T-helper 2 cell treated with Interferon-gamma antibody and Interleukin-4, amounts not matched to agents 5 μg/mL and 100 μg/mL, for 36 hours (primary cell): ENCODE measurements around the gene TRAK1.

Source experiments
- DNase-seq: peaks from one replicate; pipeline ENCODE4 v3.0.0; 2021; ENCODE audit warnings: low spot score
- H3K27ac Mint-ChIP-seq: one replicate; pipeline ENCODE4 v1.8.0; 2021; ENCODE audit warnings: mild to moderate bottlenecking, mixed read lengths
- H3K27me3 Mint-ChIP-seq: one replicate; pipeline ENCODE4 v1.8.0; 2021; ENCODE audit warnings: low read depth, mixed read lengths
- H3K36me3 Mint-ChIP-seq: one replicate; pipeline ENCODE4 v1.8.0; 2021; ENCODE audit warnings: low read depth, mixed read lengths
- H3K4me1 Mint-ChIP-seq: one replicate; pipeline ENCODE4 v1.8.0; 2021; ENCODE audit warnings: low read depth, mixed read lengths
- H3K4me3 Mint-ChIP-seq: one replicate; pipeline ENCODE4 v1.8.0; 2022; ENCODE audit warnings: mild to moderate bottlenecking, moderate library complexity, mixed read lengths
- H3K9me3 Mint-ChIP-seq: one replicate; pipeline ENCODE4 v1.8.0; 2021; ENCODE audit warnings: mixed read lengths

Gene TRAK1

DNA sequence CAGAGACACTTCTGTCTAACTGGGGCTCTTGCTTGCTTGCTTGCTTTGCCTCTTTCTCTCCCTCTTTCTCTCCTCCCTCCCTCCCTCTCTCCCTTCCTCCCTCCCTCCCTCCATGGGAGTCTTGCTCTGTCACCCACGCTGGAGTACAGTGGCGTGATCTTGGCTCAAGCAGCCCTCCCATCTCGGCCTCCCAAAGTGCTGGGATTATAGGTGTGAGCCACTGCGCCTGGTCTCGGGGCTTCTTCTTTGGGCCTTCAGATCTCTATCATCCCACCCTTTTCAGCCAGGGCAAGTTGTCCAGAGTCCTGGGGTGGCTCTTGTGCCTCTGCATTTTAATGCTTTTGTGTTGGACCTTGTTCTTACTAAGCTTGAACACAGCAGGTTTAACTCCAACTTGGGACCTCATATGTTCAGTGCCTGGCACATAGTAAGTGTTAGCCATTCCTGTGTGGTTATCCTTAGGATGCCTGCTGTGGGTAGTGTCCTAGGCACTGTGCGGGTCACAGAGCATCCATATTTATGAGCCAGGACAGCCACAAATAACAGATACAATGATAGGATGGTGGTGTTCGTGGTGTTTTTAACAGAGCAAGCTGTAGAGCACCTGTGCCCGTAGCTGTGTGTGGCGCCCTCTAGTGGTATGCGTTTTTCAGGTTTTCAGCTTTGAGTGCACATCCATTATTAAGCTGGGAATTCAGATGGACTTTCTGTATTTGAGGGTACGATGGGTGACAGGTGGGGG, 99.7 kb downstream of the TRAK1 start:
- peak; percentile 33 for DNase-seq
- H3K9me3 Mint-ChIP-seq = no peaks in the 10 kb centered on the region
- peaks cover 33% of the 10 kb centered on the region for H3K4me1 Mint-ChIP-seq
- peak overlapping the region; percentile 57 for H3K27ac Mint-ChIP-seq
- no peak overlapping the region for H3K4me3 Mint-ChIP-seq
- H3K27me3 Mint-ChIP-seq = no peaks in the 10 kb centered on the region
- H3K36me3 Mint-ChIP-seq = peaks cover 22% of the 10 kb centered on the region

DNA sequence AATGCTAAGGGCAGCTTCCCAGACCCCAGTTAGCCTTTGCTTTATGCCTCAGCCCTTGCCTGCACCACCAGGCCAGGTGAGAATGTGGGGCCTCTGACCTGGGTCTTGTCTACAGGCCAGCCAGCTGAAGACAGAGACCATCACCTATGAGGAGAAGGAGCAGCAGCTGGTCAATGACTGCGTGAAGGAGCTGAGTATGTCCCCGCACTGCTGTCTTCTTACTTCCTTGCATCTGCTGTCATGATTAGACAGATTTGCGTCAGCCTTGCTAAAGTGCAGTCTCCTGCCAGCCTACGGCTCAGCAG, 100.2 kb downstream of the TRAK1 start:
- Mint-ChIP-seq H3K27ac (no peak overlapping the region), H3K9me3 (no peaks in the 10 kb centered on the region), H3K4me1 (peaks cover 37% of the 10 kb centered on the region), H3K4me3 (peak overlapping the region; percentile 29), H3K36me3 (peaks cover 22% of the 10 kb centered on the region), H3K27me3 (no peaks in the 10 kb centered on the region)
- DNase-seq = no peak

DNA sequence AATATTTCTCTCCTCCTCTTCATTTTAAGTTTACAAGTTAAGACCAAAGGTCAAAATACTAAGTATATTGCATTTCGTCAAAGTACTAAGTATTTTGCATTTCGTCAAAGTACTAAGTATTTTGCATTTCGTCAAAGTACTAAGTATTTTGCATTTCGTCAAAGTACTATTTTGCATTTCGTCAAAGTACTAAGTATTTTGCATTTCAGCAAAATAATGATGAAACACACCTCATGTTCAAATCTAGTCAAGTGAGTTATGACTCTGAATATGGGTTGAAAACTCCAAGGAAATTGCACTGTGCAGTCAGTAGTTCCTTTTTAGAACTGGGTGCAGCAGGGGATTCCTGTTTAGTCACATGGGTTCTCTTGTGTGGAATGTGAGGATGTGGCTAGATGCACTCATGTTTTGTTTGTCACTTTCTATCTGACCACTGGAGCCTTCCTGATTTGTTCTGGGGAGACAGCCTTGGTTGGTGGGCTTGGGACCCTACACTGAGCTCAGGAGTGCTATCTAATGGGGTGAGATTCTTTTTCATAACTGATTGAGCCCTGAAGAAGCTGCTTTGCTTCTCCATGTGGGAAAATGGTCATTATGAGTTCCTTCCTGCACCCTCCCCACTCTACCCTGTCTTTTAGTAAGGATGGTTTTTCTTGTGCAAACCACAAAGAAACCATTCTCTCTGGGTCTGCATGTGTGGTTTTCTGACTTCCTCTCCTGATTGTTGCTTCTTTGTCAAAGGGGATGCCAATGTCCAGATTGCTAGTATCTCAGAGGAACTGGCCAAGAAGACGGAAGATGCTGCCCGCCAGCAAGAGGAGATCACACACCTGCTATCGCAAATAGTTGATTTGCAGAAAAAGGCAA, 101.4 kb downstream of the TRAK1 start:
- DNase-seq = no peak
- Mint-ChIP-seq H3K4me3 (peak overlapping the region; percentile 66), H3K36me3 (peaks cover 24% of the 10 kb centered on the region), H3K27ac (peak overlapping the region; percentile 60), H3K27me3 (no peaks in the 10 kb centered on the region), H3K9me3 (no peaks in the 10 kb centered on the region), H3K4me1 (peaks cover 37% of the 10 kb centered on the region)

DNA sequence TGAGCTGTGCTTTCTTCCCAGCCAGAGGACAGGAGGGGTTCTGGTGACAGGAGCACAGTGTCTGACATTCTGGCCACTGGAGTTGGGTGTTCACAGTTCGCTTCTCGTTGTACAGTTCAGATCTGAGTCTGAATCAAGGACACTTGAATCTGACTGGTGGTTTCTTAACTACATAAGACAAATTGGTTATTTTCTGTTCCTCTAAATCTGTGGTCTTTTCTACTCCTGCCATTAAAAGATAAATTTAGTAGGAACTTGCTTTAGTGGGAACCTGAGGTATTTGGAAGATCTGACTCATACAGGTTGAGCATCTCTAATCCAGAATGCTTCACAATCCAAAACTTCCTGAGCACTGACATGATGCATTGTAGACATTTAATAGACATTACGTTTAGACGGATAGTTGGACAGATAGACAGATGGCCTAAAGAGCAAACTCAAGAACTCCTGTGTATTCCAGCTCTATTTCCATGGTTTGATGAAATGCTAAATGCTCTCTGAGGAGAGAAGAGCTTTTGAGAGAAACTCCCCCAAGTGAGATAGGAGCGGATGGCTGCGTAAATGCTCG, 103.9 kb downstream of the TRAK1 start:
- Mint-ChIP-seq H3K36me3 (peaks cover 28% of the 10 kb centered on the region), H3K27ac (no peak overlapping the region), H3K4me3 (no peak overlapping the region), H3K9me3 (no peaks in the 10 kb centered on the region), H3K27me3 (no peaks in the 10 kb centered on the region), H3K4me1 (peaks cover 37% of the 10 kb centered on the region)
- DNase-seq = no peak

DNA sequence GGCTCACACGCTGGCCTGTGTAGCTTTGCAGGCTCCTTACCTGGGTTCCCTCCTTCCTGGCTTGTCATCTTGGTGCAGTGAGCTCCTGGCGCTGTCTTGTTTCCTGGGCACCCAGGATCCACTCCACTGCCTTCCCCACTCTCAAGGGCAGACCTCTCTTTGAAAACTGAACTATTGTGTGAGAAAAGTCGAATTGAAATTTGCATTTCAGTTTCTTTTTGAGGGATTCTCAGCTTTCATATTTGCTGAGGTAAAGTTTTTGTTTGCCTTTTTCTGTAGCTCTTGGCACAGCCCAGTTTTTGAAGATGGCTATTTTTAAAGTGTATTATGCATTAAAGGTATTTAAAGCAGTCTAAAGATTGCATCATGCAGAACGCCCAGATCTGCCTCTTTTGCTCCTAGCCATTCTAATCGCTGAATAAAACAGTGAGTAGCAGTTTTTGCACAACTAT, 104.7 kb downstream of the TRAK1 start:
- no peaks in the 10 kb centered on the region for H3K9me3 Mint-ChIP-seq
- DNase-seq = no peak
- no peak overlapping the region for H3K4me3 Mint-ChIP-seq
- H3K4me1 Mint-ChIP-seq = peaks cover 34% of the 10 kb centered on the region
- no peaks in the 10 kb centered on the region for H3K27me3 Mint-ChIP-seq
- H3K36me3 Mint-ChIP-seq = peaks cover 33% of the 10 kb centered on the region
- H3K27ac Mint-ChIP-seq = no peak overlapping the region

DNA sequence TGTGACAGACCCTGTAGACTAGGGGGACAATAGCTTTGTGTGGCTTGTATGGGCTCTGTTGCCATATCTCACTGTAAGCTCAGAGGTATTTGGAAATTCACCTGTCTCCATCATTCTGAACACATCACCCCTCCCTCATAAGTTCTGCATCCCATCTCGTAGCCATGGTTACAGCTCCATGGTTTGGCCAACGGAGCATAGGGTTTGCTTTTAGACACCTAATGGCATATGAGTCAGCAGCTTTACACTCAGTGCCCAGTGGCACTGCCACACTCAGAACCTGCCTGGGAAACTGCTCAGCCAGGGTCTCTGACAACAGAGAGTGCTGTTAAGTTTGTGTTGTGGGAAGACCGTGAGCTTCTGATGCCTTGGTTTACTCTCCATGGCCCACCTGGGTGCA, 107.6 kb downstream of the TRAK1 start:
- H3K9me3 Mint-ChIP-seq = no peaks in the 10 kb centered on the region
- H3K4me3 Mint-ChIP-seq = no peak overlapping the region
- DNase-seq = no peak
- no peak overlapping the region for H3K27ac Mint-ChIP-seq
- H3K4me1 Mint-ChIP-seq = peaks cover 12% of the 10 kb centered on the region
- peaks cover 36% of the 10 kb centered on the region for H3K36me3 Mint-ChIP-seq
- H3K27me3 Mint-ChIP-seq = no peaks in the 10 kb centered on the region

DNA sequence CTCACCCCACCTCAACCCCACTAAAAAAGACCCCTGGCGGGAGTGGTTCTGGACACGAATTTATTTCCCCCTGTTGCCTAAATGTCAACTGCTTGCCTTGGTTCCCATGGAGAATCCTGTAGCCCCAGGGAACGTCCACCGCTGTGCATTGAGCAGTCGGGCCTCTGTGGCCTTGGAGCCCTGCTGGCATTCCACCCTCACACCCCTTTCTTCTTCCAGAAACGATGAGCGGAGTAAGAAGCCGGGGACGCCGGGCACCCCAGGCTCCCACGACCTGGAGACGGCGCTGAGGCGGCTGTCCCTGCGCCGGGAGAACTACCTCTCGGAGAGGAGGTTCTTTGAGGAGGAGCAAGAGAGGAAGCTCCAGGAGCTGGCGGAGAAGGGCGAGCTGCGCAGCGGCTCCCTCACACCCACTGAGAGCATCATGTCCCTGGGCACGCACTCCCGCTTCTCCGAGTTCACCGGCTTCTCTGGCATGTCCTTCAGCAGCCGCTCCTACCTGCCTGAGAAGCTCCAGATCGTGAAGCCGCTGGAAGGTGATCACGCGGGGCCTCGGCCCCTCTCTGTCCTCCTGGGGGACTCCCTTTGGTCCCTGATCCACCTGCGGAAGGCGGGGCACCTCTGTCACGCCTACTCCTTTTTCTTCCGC, 111.2 kb downstream of the TRAK1 start:
- no peaks in the 10 kb centered on the region for H3K9me3 Mint-ChIP-seq
- no peak overlapping the region for H3K4me3 Mint-ChIP-seq
- H3K4me1 Mint-ChIP-seq = peaks cover 10% of the 10 kb centered on the region
- peaks cover 31% of the 10 kb centered on the region for H3K36me3 Mint-ChIP-seq
- H3K27me3 Mint-ChIP-seq = no peaks in the 10 kb centered on the region
- no peak overlapping the region for H3K27ac Mint-ChIP-seq
- no peak for DNase-seq

DNA sequence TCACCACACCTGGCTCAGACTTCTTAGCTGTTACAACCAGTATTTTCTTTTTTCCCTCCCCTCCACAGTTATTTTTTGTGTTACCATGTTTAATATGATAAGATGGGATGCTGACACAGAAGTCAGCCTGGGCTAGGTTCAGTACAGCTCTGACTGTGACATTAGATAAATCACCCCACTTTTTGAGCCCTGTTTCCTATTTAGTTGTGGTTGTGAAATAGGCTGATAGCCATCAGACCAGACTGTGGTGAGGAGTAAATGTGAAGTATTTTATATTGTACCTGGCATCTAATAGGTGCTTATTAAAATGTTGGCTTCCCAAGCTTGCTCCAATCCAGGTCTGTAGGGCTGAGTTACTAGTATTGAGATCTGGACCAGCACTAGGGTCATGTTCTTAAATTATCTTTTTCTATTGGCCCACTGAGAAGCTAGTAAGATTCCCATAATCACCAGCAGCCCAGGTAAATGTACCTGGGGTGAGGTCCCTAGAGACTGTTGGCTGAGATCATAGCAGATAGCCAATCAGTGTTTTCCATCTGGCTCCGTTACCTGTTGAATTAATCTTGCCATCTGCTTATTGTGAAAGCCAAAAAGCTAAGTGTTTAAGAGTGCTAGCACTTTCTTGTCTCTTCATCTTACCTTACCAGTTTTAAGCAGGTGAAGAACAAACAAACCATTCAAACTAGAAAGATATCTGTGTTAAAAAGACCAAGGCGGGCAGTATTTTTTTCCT, 113.9 kb downstream of the TRAK1 start:
- Mint-ChIP-seq H3K9me3 (no peaks in the 10 kb centered on the region), H3K27ac (no peak overlapping the region), H3K4me3 (no peak overlapping the region), H3K4me1 (peaks cover 10% of the 10 kb centered on the region), H3K36me3 (peaks cover 35% of the 10 kb centered on the region), H3K27me3 (no peaks in the 10 kb centered on the region)
- no peak for DNase-seq

DNA sequence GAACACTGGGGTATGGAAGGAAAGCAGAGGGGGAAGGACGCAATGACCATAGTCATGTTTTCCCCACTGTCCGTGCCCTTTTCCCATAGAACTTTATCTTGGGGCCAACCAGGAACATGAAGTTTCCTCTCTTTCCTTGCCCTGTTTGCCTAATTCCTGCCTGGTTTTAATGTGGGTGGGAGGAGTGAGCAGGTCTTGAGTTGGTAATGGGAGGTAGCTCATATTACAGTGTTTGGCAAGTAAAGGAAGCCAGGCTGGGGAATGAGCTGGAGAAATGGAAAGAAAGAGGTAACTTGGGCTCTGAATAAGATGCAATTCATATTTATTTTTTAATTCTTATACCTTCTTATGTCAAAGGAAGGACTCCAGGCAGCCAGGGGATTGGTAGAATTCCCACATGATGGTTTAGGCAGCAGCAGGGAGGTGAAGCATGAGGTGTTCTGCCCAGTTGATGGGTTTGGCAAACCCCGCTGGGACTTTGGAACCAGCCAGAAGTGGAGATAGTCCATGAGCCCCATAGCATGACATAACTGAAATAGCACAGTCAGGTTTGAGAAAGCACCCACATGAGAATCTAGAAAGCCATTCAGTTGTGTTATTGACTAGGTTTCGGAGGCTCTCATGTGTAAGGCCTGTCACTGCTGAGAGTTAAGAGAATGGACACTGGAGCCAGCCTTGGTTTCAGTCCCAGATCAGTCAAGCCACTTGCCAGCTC, 114.8 kb downstream of the TRAK1 start:
- Mint-ChIP-seq H3K27ac (no peak overlapping the region), H3K4me3 (no peak overlapping the region), H3K9me3 (no peaks in the 10 kb centered on the region), H3K36me3 (peaks cover 34% of the 10 kb centered on the region), H3K4me1 (peaks cover 10% of the 10 kb centered on the region), H3K27me3 (no peaks in the 10 kb centered on the region)
- no peak for DNase-seq

DNA sequence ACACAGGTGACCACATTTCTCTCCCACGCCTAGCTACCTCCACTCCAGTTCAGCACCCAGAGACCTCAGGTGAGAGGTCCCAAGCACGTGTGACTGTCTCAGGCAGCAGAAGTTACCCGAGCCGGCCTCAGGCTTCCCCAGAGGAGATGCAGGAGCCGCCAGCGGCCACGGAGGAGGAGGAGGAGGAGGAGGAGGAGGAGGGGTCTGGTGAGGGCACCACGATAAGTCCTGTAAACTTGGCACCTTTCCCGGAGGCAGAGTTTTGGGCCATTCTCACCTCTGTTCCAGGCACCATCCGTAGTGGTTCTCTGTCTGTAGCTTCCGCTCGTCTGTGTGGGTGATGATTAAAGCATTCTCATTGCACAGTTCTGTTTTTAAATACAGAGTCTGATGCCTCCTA, 118.8 kb downstream of the TRAK1 start:
- Mint-ChIP-seq H3K4me3 (no peak overlapping the region), H3K36me3 (peaks cover 32% of the 10 kb centered on the region), H3K4me1 (peaks cover 30% of the 10 kb centered on the region), H3K27me3 (no peaks in the 10 kb centered on the region), H3K9me3 (no peaks in the 10 kb centered on the region), H3K27ac (no peak overlapping the region)
- no peak for DNase-seq

DNA sequence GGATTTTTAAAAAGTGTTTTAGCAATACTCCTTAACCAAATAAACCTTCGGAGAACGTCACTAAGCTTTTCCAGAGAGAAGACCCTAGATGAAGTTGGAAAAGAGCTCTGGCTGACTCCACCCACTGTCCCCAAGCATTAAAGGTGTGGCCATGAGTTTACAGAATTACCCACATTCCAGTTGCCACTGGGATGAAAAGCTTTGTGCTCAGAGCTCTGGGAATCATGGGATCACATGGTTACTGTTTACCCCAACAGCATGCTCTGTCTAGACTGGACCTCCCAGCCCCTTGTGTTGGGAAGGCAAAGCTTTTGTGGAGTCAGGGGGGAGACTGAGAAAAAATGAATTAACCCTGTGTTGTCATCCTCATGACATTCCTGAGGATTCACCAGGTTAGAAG, 119.6 kb downstream of the TRAK1 start:
- H3K9me3 Mint-ChIP-seq = no peaks in the 10 kb centered on the region
- no peak for DNase-seq
- H3K27ac Mint-ChIP-seq = no peak overlapping the region
- peaks cover 34% of the 10 kb centered on the region for H3K36me3 Mint-ChIP-seq
- H3K4me1 Mint-ChIP-seq = peaks cover 32% of the 10 kb centered on the region
- H3K27me3 Mint-ChIP-seq = no peaks in the 10 kb centered on the region
- no peak overlapping the region for H3K4me3 Mint-ChIP-seq

DNA sequence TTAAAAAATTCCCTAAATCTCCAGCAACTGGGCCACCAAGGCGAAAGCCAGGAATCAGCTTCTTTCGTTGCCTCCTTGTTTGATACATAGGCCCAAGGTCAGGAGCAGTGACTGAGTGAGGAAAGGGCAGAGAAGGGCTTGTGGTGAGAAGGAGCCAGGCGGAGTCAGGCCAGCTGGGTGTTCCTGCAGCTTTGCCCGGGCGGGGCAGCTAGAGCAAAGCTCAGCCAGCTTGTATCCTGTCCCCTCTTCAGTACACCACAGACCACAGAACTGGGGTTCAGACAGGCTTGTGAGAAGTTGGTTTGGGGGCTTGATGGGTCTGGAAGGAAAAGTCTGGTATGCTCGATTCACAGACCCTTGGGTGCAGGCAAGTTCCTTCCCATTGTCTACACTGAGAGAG, 122.3 kb downstream of the TRAK1 start:
- H3K27ac Mint-ChIP-seq = peak overlapping the region; percentile 70
- H3K36me3 Mint-ChIP-seq = peaks cover 41% of the 10 kb centered on the region
- H3K4me3 Mint-ChIP-seq = peak overlapping the region; percentile 53
- no peak for DNase-seq
- H3K27me3 Mint-ChIP-seq = no peaks in the 10 kb centered on the region
- peaks cover 55% of the 10 kb centered on the region for H3K4me1 Mint-ChIP-seq
- no peaks in the 10 kb centered on the region for H3K9me3 Mint-ChIP-seq

DNA sequence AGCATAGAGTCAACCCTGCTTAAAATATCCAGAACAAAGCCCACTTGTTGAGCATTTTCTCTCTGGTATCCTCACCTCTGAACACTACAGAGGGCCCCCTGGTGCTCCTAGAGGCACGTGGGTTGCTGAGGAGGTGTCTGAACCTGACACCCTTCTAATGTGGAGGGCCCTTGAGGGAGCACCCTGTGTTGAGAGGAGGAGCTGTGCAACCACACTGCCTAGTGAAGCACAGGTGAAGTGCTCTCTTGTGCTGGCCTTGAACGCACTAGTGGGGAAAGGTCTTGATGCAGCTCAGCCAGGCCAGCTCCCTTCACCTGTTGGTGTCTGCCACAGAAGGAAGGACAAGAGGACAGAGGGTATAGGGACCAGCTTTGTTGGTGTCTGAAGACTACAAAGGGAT, 122.9 kb downstream of the TRAK1 start:
- H3K27me3 Mint-ChIP-seq = no peaks in the 10 kb centered on the region
- peak overlapping the region; percentile 53 for H3K4me3 Mint-ChIP-seq
- H3K9me3 Mint-ChIP-seq = no peaks in the 10 kb centered on the region
- H3K4me1 Mint-ChIP-seq = peaks cover 55% of the 10 kb centered on the region
- peak overlapping the region; percentile 70 for H3K27ac Mint-ChIP-seq
- peak; percentile 5 for DNase-seq
- peaks cover 38% of the 10 kb centered on the region for H3K36me3 Mint-ChIP-seq
